GM18498 (cell line): Measurements from ENCODE around the gene KPNA3.
"Not testable (repeated sequence)": the region's sequence is repeated elsewhere in the genome, so short reads cannot be mapped to it uniquely, and the experiment has no call there.

ENCODE experiments used
- ATAC-seq: cut with Tn5 transposase; IDR thresholded peaks from one replicate; pipeline ENCODE4 v1.9.1; 2021; ENCODE audit warnings: mild to moderate bottlenecking, moderate library complexity; ENCODE audit not compliant: unreplicated experiment

The KPNA3 gene

GRCh38 chr13:49792550-49793324, at the start of gene KPNA3:
KPNA3 (minus strand) TSS chr13:49792682; CDS start chr13:49792506, 176 bp downstream.
- ATAC-seq, result peak; percentile 91

GRCh38 chr13:49841964-49842363, 49.5 kb upstream of the KPNA3 start:
- no peak for ATAC-seq

- ATAC-seq, result no peak
Measured at GRCh38 chr13:49840675-49841074, 48.2 kb upstream of the KPNA3 start.

GRCh38 chr13:49840266-49840665, 47.8 kb upstream of the KPNA3 start:
- no peak for ATAC-seq

- ATAC-seq, result no peak
Measured at GRCh38 chr13:49838989-49839388, 46.5 kb upstream of the KPNA3 start.

GRCh38 chr13:49836516-49836915, 44.0 kb upstream of the KPNA3 start:
- no peak for ATAC-seq

GRCh38 chr13:49833402-49833801, 40.9 kb upstream of the KPNA3 start:
- no peak for ATAC-seq

- no peak for ATAC-seq
Measured at GRCh38 chr13:49831455-49831854, 39.0 kb upstream of the KPNA3 start.

- ATAC-seq, result no peak
Measured at GRCh38 chr13:49830721-49831120, 38.2 kb upstream of the KPNA3 start.

GRCh38 chr13:49829715-49830114, 37.2 kb upstream of the KPNA3 start:
- ATAC-seq, result no peak

- ATAC-seq, result no peak
Measured at GRCh38 chr13:49828453-49828852, 36.0 kb upstream of the KPNA3 start.

GRCh38 chr13:49827891-49828290, 35.4 kb upstream of the KPNA3 start:
- ATAC-seq, result no peak

GRCh38 chr13:49827336-49827735, 34.9 kb upstream of the KPNA3 start:
- ATAC-seq, result no peak

- ATAC-seq, result no peak
Measured at GRCh38 chr13:49821216-49822009, 28.9 kb upstream of the KPNA3 start.

- no peak for ATAC-seq
Measured at GRCh38 chr13:49820591-49821215, 28.2 kb upstream of the KPNA3 start.

- not testable (repeated sequence) for ATAC-seq
Measured at GRCh38 chr13:49816047-49816446, 23.6 kb upstream of the KPNA3 start.

- ATAC-seq, result no peak
Measured at GRCh38 chr13:49814551-49815270, 22.2 kb upstream of the KPNA3 start.

GRCh38 chr13:49812812-49813211, 20.3 kb upstream of the KPNA3 start:
- ATAC-seq, result no peak

- ATAC-seq, result no peak
Measured at GRCh38 chr13:49811527-49811908, 19.0 kb upstream of the KPNA3 start.

- no peak for ATAC-seq
Measured at GRCh38 chr13:49810567-49811526, 18.4 kb upstream of the KPNA3 start.
